Fibroblast of skin of left biceps (primary cell): ENCODE measurements around the gene SATB2.

Source experiments
- DNase-seq, 2 experiments: peaks; one replicate each; pipeline ENCODE4 v3.0.0-alpha.2; 2013; ENCODE audit warnings: low read depth in 2 of 2

Gene SATB2

DNA sequence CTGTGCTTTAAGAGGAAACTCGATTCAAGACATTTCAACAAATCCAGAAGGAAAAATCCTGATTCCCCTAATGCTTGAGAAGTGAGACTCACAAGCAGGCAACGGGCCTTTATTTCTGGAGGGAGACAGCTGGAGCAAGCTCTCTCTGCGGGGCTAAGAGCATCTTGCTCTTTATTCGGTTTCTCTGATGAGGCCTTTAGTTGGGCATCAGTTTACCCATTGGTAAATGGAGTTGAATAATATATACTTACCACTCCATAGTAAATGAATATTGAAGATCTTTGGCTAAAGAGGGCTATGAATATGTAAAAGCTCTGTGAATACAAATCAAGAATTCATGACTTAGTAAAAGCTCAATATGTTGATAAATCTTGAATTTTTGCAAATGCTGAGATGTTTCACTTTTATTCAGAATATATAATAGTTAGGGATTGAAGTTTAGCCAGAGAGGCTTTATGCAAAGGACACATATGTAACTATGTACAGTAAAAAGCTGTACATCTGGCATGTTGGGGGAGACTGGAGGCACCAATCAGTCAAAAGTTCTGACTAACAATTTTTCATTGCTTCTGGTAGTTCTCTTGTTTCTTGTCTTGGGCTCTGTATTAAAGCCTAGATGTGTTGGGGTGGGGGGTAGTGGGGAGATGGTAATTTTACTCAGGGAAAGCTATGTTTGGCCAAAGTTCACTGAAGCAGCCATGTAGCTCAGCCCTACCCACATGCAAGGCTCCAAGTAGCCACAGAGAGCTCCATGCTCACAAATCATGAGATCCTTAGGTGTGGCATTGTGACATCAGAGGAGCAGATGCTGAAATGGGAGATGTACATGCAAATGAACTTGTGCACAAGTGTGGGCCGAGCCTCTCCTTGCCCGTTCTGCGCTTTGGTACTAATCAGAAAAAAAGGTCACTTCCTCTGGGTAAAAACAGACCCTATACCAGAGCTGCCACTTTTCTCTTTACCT, 200.2 kb downstream of the SATB2 start:
- no peak for DNase-seq

DNA sequence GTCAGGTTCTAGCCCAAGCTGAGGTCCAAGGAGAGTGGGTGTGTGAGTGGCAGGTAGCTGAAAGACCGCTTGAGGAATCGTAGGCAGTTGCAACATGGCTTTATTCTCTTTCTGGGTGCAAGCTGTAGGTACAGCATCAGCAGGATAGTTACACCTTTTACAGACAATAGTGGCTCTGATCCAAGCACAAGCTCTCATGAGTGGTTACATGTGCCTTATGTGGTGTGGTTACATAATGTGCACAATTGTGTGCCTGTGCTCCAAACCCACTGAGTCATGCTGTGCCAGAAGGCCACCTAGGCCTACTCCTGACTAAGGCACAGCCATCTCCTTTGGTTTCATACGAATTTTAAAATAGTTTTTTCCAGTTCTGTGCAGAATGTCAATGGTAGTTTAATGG, 227.6 kb downstream of the SATB2 start:
- DNase-seq: no peak

DNA sequence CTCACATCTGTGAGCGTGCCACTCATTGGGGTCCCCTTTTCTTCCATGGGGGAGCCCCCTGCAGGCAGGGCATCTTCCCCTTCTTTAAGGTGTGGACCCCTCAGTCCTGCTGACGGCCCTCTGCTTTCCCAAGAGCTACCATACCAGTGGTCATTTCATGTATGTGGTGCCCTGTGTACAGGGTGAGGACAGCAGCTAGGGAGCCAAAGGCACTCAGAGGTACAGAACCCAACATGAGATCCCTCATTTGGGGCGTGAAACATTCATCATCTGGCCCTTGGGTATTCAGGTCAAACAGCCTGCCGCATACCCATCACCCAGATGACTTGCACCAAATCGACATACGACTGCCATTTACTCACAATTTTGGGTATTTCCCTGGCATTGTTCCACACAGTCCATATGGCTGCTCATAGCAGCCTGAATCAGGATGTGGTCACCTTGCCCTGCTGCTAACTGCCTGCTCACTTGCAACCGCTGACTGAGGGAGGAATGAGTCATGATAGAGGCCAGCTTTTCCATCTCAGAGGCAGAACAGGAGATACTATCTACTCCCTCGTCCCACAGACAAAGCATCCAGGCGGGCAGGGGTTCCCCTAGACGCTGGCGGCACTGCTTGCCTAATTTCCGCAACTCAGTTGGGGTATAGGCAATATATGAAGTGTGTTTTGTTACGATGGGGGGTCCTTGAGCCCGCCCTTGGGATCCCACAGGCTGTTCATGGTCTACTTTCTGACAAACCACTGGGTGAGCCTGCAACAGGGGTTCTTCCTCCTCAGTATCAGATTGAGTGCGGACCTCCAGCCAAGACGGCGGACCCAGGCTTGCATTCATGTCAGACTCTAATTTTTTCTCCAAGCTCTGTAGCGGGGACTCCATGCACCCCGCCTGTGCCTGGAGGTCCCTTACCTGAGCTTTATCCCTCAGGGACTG, 228.6 kb downstream of the SATB2 start:
- peak; percentile 70 to 71 for DNase-seq

DNA sequence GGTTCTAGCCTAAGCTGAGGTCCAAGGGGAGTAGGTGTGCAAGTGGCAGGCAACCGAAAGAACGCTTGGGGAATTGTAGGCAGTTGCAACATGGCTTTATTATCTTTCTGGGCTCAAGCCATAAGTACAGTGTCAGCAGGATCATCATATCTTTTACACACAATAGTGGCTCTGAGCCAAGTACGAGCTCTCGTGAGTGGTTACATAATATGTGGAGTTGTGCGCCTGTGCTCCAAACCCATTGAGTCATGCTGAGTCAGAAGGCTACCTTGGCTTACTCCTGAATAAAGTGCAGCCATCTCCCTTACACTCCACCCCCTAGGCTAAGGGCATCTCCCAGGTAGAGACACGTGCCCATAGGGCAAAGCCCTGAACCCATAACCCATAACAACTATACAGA, 233.9 kb downstream of the SATB2 start:
- no peak for DNase-seq

DNA sequence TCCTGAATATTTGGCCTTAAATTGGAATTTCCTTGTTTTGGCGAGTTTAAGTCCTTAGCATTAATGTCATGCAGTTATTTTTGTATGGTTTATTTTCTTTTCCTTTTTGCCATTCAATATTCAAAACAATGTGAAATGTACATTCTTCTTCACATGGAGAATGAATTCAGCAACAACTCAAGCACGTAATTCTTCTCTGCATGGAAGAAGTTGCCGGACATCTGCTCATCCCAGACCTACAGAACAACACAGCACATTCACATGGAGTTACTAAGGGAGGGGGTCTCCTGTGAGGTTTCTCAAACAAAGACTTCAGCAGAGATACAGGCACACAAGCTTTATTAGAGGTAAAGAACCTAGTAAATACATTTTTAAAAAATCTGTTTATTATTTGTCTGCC, 236.8 kb downstream of the SATB2 start:
- no peak for DNase-seq

DNA sequence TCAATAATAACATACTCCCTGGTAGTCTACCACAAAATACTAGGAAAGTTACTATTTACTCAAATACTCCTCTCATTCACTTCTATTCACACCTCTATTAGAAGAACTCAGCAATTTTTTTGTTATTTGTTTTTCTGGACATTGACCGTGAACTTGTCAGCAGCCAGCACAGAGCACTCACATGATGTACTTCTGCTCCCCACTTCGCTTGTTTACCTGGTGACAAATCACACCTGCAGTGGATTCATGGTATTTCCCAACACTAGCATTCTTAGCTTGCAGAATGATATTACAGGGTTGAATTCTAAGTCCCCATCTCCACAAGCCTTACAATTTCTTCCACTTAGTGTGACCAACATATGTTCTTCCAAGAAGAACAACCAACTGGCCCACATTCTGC, 238.2 kb downstream of the SATB2 start:
- no peak for DNase-seq
